Measurements from ENCODE around the gene NPNT.

The NPNT gene

DNA sequence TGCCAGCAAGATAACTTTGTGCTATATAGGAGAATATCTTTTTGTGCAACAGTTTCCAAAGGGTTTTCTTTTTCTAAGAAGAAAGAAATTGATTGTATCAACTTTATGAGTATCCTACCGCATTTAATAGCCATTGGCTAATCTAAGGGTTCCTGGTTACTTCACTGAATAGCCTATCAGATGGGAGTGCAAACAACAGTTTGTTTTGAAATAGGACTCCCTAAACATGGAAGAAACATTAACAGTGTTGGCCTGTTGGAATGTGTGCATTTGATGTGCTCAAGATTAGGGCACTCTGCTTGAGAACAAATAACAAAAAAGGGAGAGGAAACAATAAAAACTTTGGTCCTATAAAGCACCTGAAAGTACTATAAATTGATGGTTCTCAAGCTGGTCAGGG lies 29.1 kb downstream of the NPNT start:
- Histone ChIP-seq H2AFZ (no peak overlapping the region), H3K9me3 (ENCODE audit: control insufficient read depth, low read length) (no peaks in the 10 kb centered on the region), H3K4me3 (ENCODE audit: low read depth, low read length) (no peak overlapping the region), H3K9ac (no peak overlapping the region), H3K27ac (no peak overlapping the region), H3K4me1 (no peaks in the 10 kb centered on the region), H3K79me2 (no peaks in the 10 kb centered on the region), H3K4me2 (ENCODE audit: low read length) (no peak overlapping the region), H3K27me3 (ENCODE audit: control insufficient read depth, insufficient read depth, low read length) (no peaks in the 10 kb centered on the region), H3K36me3 (ENCODE audit: control insufficient read depth, insufficient read depth, low read length) (no peaks in the 10 kb centered on the region)
- TF ChIP-seq, protein P1, sequence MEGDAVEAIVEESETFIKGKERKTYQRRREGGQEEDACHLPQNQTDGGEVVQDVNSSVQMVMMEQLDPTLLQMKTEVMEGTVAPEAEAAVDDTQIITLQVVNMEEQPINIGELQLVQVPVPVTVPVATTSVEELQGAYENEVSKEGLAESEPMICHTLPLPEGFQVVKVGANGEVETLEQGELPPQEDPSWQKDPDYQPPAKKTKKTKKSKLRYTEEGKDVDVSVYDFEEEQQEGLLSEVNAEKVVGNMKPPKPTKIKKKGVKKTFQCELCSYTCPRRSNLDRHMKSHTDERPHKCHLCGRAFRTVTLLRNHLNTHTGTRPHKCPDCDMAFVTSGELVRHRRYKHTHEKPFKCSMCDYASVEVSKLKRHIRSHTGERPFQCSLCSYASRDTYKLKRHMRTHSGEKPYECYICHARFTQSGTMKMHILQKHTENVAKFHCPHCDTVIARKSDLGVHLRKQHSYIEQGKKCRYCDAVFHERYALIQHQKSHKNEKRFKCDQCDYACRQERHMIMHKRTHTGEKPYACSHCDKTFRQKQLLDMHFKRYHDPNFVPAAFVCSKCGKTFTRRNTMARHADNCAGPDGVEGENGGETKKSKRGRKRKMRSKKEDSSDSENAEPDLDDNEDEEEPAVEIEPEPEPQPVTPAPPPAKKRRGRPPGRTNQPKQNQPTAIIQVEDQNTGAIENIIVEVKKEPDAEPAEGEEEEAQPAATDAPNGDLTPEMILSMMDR (IDR thresholded peaks at IDR 0.05): no peak

DNA sequence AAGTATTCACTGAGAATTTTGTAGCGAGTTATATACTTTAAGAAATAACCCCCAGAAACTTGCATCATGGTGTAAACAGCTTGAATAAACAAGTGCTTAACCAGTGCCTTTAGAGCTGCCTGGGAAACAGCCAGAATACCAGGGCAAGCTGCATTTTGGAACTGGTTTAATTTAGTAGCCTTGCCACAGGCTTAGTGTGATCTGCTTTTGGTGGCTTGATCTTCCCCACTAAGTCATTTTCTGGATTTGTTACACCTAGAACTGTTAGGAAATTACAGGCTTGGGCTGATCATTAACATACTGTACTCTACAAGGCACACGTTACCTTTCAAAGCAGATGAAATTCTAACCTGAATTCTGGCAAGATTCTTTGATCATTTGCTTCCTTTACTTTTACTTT lies 35.4 kb downstream of the NPNT start:
- TF ChIP-seq, protein P1 (IDR thresholded peaks at IDR 0.05): no peak
- Histone ChIP-seq H3K27ac (no peak overlapping the region), H2AFZ (no peak overlapping the region), H3K27me3 (ENCODE audit: control insufficient read depth, insufficient read depth, low read length) (no peaks in the 10 kb centered on the region), H3K9ac (no peak overlapping the region), H3K9me3 (ENCODE audit: control insufficient read depth, low read length) (no peaks in the 10 kb centered on the region), H3K4me2 (ENCODE audit: low read length) (no peak overlapping the region), H3K4me3 (ENCODE audit: low read depth, low read length) (no peak overlapping the region), H3K79me2 (no peaks in the 10 kb centered on the region), H3K36me3 (ENCODE audit: control insufficient read depth, insufficient read depth, low read length) (no peaks in the 10 kb centered on the region), H3K4me1 (no peaks in the 10 kb centered on the region)

DNA sequence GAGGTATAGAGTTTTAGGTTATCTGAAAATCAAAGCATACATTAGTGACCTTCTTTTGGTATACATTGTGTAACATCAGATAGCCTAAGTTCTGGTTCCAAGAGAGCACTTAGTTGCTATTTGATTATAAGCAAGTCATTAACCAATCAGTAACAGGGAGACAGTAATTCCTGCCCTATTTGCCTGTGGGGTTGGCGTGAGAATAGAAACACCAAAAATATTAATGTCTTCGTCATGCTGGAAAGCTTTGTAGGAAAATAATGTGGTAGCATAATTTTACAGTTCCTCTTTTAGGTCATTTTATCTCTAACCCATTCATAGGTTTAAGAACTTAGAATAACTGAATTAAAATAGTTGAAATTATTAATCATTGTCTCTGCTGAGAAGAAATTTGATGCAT lies 37.8 kb downstream of the NPNT start:
- H3K4me2 ChIP-seq (ENCODE audit: low read length): no peak overlapping the region
- TF ChIP-seq, protein P1 (IDR thresholded peaks at IDR 0.05): no peak

DNA sequence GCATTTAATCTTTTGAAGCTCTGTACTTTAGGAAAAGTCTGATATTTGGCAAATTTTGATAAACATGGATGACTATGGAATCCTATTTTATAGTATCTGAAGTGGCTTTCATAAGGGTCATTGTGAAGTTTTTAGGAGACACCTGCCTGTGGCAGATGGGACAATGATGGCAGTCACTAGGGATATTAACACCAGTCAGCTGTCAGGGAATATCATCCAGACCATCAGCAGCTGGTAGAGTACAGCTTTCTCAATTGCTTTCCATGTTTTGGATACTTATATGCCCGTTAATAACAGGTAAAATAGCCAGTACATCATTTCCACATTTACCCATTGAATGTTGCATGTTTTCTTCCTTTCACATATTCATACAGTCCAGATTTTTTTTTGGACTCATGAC lies 39.1 kb downstream of the NPNT start:
- H3K27ac ChIP-seq: no peak overlapping the region

More for the DNA sequence above, 37.8 kb downstream of the NPNT start:
- Histone ChIP-seq H3K4me3 (ENCODE audit: low read depth, low read length) (no peak overlapping the region), H2AFZ (no peak overlapping the region), H3K9ac (no peak overlapping the region), H3K9me3 (ENCODE audit: control insufficient read depth, low read length) (no peaks in the 10 kb centered on the region), H3K27me3 (ENCODE audit: control insufficient read depth, insufficient read depth, low read length) (no peaks in the 10 kb centered on the region), H3K36me3 (ENCODE audit: control insufficient read depth, insufficient read depth, low read length) (no peaks in the 10 kb centered on the region), H3K4me1 (no peaks in the 10 kb centered on the region), H3K79me2 (no peaks in the 10 kb centered on the region), H3K27ac (no peak overlapping the region)

GRCh38 chr4:105936901-105937300 lies 41.6 kb downstream of the NPNT start:
- Histone ChIP-seq H3K9me3 (ENCODE audit: control insufficient read depth, low read length) (no peaks in the 10 kb centered on the region), H3K4me2 (ENCODE audit: low read length) (no peak overlapping the region), H3K4me1 (no peaks in the 10 kb centered on the region), H2AFZ (no peak overlapping the region), H3K36me3 (ENCODE audit: control insufficient read depth, insufficient read depth, low read length) (no peaks in the 10 kb centered on the region), H3K27ac (no peak overlapping the region), H3K79me2 (no peaks in the 10 kb centered on the region), H3K4me3 (ENCODE audit: low read depth, low read length) (no peak overlapping the region), H3K9ac (no peak overlapping the region), H3K27me3 (ENCODE audit: control insufficient read depth, insufficient read depth, low read length) (no peaks in the 10 kb centered on the region)
- TF ChIP-seq, protein P1 (IDR thresholded peaks at IDR 0.05): no peak

More for the DNA sequence above, 39.1 kb downstream of the NPNT start:
- no peak overlapping the region for H3K9ac ChIP-seq
- TF ChIP-seq, protein P1 (IDR thresholded peaks at IDR 0.05): no peak
- H3K4me3 ChIP-seq (ENCODE audit: low read depth, low read length): no peak overlapping the region
- no peaks in the 10 kb centered on the region for H3K27me3 ChIP-seq (ENCODE audit: control insufficient read depth, insufficient read depth, low read length)
- no peak overlapping the region for H3K4me2 ChIP-seq (ENCODE audit: low read length)
- H3K4me1 ChIP-seq: no peaks in the 10 kb centered on the region
- no peaks in the 10 kb centered on the region for H3K79me2 ChIP-seq
- no peaks in the 10 kb centered on the region for H3K36me3 ChIP-seq (ENCODE audit: control insufficient read depth, insufficient read depth, low read length)
- H3K9me3 ChIP-seq (ENCODE audit: control insufficient read depth, low read length): no peaks in the 10 kb centered on the region
- H2AFZ ChIP-seq: no peak overlapping the region
